Fibroblast of skin of left biceps (primary cell): ENCODE measurements around the gene ARF1.
A peak's percentile ranks its signal among the peaks of the same experiment; 100 is the strongest.

Experiments used
- DNase-seq, 2 experiments: peaks; one replicate each; pipeline ENCODE4 v3.0.0-alpha.2; 2013; ENCODE audit warnings: low read depth in 2 of 2

Gene ARF1

GRCh38 chr1:228122921-228123441, 40.5 kb downstream of the ARF1 start:
- no peak for DNase-seq

- no peak for DNase-seq
Observed at GRCh38 chr1:228123505-228123904, 41.0 kb downstream of the ARF1 start.

GRCh38 chr1:228125185-228125584, 42.7 kb downstream of the ARF1 start:
- no peak for DNase-seq

- DNase-seq = no peak
Observed at GRCh38 chr1:228131766-228132165, 49.3 kb downstream of the ARF1 start.

GRCh38 chr1:228134591-228134990, 52.1 kb downstream of the ARF1 start:
- no peak for DNase-seq

GRCh38 chr1:228136901-228137300, 54.4 kb downstream of the ARF1 start:
- DNase-seq = no peak

- DNase-seq = no peak
Observed at GRCh38 chr1:228139406-228139930, 57.0 kb downstream of the ARF1 start.

- DNase-seq = peak; percentile 97 to 98
Observed at GRCh38 chr1:228139931-228140723, 57.6 kb downstream of the ARF1 start, which contains the start of gene GUK1. Gene GUK1 (plus strand): TSS chr1:228140279. CDS start chr1:228140303, 24 bp downstream.

GRCh38 chr1:228140724-228141225, 58.3 kb downstream of the ARF1 start:
- no peak for DNase-seq

- no peak for DNase-seq
Observed at GRCh38 chr1:228141226-228142044, 58.9 kb downstream of the ARF1 start.

- no peak for DNase-seq
Observed at GRCh38 chr1:228142155-228142691, 59.7 kb downstream of the ARF1 start.

- no peak for DNase-seq
Observed at GRCh38 chr1:228142701-228143136, 60.2 kb downstream of the ARF1 start.

- DNase-seq = no peak
Observed at GRCh38 chr1:228143480-228144192, 61.1 kb downstream of the ARF1 start.

- DNase-seq = no peak
Observed at GRCh38 chr1:228144193-228144992, 61.9 kb downstream of the ARF1 start.

- no peak for DNase-seq
Observed at GRCh38 chr1:228144993-228145343, 62.5 kb downstream of the ARF1 start.

- no peak for DNase-seq
Observed at GRCh38 chr1:228145463-228146416, 63.2 kb downstream of the ARF1 start.

- no peak for DNase-seq
Observed at GRCh38 chr1:228146417-228147150, 64.1 kb downstream of the ARF1 start.

- DNase-seq = no peak
Observed at GRCh38 chr1:228147151-228147693, 64.7 kb downstream of the ARF1 start.
